ENCODE data around the gene ASCL2. TPM values are rescaled to one million over a fixed set of nuclear protein-coding genes. Genes with fewer than 3 reads are reported as not detected.

Gene ASCL2
- total RNA-seq, 1 donor from 2014 or later, result not detected

GRCh38 chr11:2296913-2297622 lies 26.7 kb upstream of the ASCL2 start:
- H2AFZ ChIP-seq (replicated peaks), result no peak overlapping the region
- Mint-ChIP-seq H3K27me3 (ENCODE audit: insufficient read depth, low read depth) (peaks cover 24% of the 10 kb centered on the region), H3K27ac (no peak overlapping the region), H3K9me3 (no peaks in the 10 kb centered on the region), H3K4me3 (peak overlapping the region; percentile 15), H3K36me3 (no peaks in the 10 kb centered on the region), H3K4me1 (no peaks in the 10 kb centered on the region)
- no peak overlapping the region for H3K27ac ChIP-seq
- no peaks in the 10 kb centered on the region for H3K9me3 ChIP-seq (ENCODE audit: low read depth)
- H3K4me2 ChIP-seq, result no peak overlapping the region
- H4K20me1 ChIP-seq (ENCODE audit: low read depth), result no peaks in the 10 kb centered on the region
- H3F3A ChIP-seq (ENCODE audit: low read depth), result no peaks in the 10 kb centered on the region
- DNase-seq (ENCODE audit: low spot score), result no peak
- H3K27me3 ChIP-seq, result peaks cover 41% of the 10 kb centered on the region
- H3K9ac ChIP-seq, result no peak overlapping the region
- no peaks in the 10 kb centered on the region for H3K79me2 ChIP-seq (ENCODE audit: low read depth)
- TF ChIP-seq EZH2 (IDR thresholded peaks at IDR 0.05), result no peak
- TF ChIP-seq EZH2phosphoT487 (IDR thresholded peaks at IDR 0.05), result no peak
- TF ChIP-seq, protein P1, sequence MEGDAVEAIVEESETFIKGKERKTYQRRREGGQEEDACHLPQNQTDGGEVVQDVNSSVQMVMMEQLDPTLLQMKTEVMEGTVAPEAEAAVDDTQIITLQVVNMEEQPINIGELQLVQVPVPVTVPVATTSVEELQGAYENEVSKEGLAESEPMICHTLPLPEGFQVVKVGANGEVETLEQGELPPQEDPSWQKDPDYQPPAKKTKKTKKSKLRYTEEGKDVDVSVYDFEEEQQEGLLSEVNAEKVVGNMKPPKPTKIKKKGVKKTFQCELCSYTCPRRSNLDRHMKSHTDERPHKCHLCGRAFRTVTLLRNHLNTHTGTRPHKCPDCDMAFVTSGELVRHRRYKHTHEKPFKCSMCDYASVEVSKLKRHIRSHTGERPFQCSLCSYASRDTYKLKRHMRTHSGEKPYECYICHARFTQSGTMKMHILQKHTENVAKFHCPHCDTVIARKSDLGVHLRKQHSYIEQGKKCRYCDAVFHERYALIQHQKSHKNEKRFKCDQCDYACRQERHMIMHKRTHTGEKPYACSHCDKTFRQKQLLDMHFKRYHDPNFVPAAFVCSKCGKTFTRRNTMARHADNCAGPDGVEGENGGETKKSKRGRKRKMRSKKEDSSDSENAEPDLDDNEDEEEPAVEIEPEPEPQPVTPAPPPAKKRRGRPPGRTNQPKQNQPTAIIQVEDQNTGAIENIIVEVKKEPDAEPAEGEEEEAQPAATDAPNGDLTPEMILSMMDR (IDR thresholded peaks at IDR 0.05), result no peak
- H3K4me3 ChIP-seq, result no peak overlapping the region
- H3K4me1 ChIP-seq, result no peaks in the 10 kb centered on the region
- no peaks in the 10 kb centered on the region for H3K36me3 ChIP-seq

GRCh38 chr11:2295971-2296912 lies 25.9 kb upstream of the ASCL2 start:
- TF ChIP-seq EZH2 (IDR thresholded peaks at IDR 0.05), result no peak
- TF ChIP-seq, protein P1 (IDR thresholded peaks at IDR 0.05), result no peak
- TF ChIP-seq EZH2phosphoT487 (IDR thresholded peaks at IDR 0.05), result no peak
- Histone ChIP-seq H3K79me2 (ENCODE audit: low read depth) (no peaks in the 10 kb centered on the region), H3K9ac (no peak overlapping the region), H3K9me3 (ENCODE audit: low read depth) (no peaks in the 10 kb centered on the region), H3F3A (ENCODE audit: low read depth) (no peaks in the 10 kb centered on the region), H2AFZ (replicated peaks) (no peak overlapping the region), H3K4me3 (no peak overlapping the region), H3K4me1 (no peaks in the 10 kb centered on the region), H4K20me1 (ENCODE audit: low read depth) (no peaks in the 10 kb centered on the region), H3K36me3 (no peaks in the 10 kb centered on the region), H3K4me2 (no peak overlapping the region), H3K27me3 (peaks cover 41% of the 10 kb centered on the region), H3K27ac (no peak overlapping the region)
- H3K27me3 Mint-ChIP-seq (ENCODE audit: insufficient read depth, low read depth), result peaks cover 24% of the 10 kb centered on the region
- no peak for DNase-seq (ENCODE audit: low spot score)
- H3K36me3 Mint-ChIP-seq, result no peaks in the 10 kb centered on the region
- H3K4me1 Mint-ChIP-seq, result no peaks in the 10 kb centered on the region
- H3K27ac Mint-ChIP-seq, result no peak overlapping the region
- H3K4me3 Mint-ChIP-seq, result no peak overlapping the region
- H3K9me3 Mint-ChIP-seq, result no peaks in the 10 kb centered on the region

GRCh38 chr11:2294926-2295290 lies 24.5 kb upstream of the ASCL2 start:
- no peaks in the 10 kb centered on the region for H3K4me1 ChIP-seq
- no peak overlapping the region for H3K27ac ChIP-seq
- DNase-seq (ENCODE audit: low spot score), result no peak
- H3F3A ChIP-seq (ENCODE audit: low read depth), result no peaks in the 10 kb centered on the region
- Mint-ChIP-seq H3K4me3 (no peak overlapping the region), H3K4me1 (no peaks in the 10 kb centered on the region), H3K27me3 (ENCODE audit: insufficient read depth, low read depth) (peaks cover 20% of the 10 kb centered on the region), H3K9me3 (no peaks in the 10 kb centered on the region), H3K27ac (no peak overlapping the region), H3K36me3 (no peaks in the 10 kb centered on the region)
- no peak overlapping the region for H2AFZ ChIP-seq (replicated peaks)
- no peaks in the 10 kb centered on the region for H4K20me1 ChIP-seq (ENCODE audit: low read depth)
- H3K36me3 ChIP-seq, result no peaks in the 10 kb centered on the region
- H3K9me3 ChIP-seq (ENCODE audit: low read depth), result no peaks in the 10 kb centered on the region
- H3K4me2 ChIP-seq, result no peak overlapping the region
- no peak overlapping the region for H3K9ac ChIP-seq
- TF ChIP-seq EZH2 (IDR thresholded peaks at IDR 0.05), result no peak
- TF ChIP-seq, protein P1 (IDR thresholded peaks at IDR 0.05), result no peak
- H3K4me3 ChIP-seq, result no peak overlapping the region
- no peaks in the 10 kb centered on the region for H3K79me2 ChIP-seq (ENCODE audit: low read depth)
- peaks cover 53% of the 10 kb centered on the region for H3K27me3 ChIP-seq
